Measurements from ENCODE around the gene ATXN1.
A peak's percentile ranks its signal among the peaks of the same experiment; 100 is the strongest.

Gene ATXN1

DNA sequence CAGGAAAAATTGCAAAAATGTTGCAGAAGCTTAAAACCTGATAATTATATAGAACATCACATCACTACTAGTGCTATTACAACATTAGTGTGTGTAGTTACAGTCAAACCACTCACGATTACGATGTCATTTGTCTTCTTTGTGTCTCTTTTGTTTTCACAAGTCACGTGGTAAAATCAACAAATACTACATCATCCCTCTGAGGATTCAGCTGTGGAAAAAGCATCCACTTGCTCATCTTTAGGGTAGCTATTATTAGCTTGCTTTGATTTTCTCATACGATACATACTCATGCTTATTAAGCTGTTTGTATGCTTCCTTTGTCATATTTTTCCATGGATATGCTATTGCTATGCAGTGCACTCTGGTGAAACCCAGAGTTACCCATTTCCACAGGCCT lies 22.2 kb upstream of the ATXN1 start:
- no peak for DNase-seq (ENCODE audit: low read depth in 3 of 3)

DNA sequence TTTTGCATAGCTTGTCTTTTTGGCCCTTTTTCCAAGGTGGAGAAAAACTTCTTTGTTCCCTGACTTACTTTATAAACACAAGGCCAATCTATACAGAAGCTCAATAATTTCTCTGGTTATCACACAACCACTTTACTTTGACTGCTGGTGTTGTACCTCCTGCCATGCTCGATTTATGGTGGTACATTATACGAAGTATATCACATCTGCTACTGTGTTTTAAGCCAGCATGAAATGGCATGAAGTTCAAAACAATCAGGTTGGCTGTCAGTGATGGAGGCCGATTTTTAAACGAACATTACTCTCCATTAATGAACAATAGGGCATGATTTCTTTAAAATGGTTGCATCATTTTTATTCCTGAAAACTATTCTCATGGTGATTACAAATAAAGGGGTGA lies 21.0 kb upstream of the ATXN1 start:
- no peak for DNase-seq (ENCODE audit: low read depth in 3 of 3)

DNA sequence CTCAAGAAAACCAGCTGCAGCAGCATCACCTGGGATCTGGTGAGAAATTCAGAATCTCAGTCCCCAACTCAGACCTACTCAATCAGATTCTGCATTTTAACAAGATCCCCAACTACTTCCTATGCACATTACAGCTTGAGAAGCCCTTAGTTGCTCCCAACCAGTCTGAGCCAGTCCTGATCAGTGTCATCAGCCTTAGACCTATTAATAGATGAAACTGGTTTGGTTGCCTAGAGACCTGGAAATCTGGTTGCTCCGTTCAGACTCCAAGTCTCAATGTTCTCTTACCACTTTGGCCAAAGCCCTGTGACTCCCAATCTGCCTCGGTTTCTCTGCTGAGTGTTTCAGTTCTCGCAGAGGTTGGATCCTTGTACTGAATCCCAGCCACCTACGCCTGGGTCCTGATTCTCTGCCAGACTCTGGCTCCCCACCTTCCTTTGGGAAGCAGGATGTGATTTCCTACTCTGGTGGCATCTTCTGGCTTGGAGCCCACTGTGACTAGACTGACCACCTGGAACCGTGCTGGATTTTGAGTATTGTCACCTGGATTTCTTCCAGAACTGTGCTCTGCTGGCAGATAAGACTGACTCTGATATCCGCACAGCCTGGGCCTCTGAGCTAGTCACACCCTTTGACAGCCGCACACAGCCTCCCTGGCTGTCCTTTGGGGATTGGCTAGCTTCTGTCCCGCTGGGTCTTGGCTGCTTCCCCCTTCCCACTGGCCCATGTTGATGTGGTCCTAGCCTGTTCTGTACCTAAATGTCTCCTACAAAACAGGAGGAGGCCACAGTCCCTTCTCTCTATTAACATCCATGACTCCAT lies 20.3 kb upstream of the ATXN1 start:
- no peak for DNase-seq (ENCODE audit: low read depth in 3 of 3)

DNA sequence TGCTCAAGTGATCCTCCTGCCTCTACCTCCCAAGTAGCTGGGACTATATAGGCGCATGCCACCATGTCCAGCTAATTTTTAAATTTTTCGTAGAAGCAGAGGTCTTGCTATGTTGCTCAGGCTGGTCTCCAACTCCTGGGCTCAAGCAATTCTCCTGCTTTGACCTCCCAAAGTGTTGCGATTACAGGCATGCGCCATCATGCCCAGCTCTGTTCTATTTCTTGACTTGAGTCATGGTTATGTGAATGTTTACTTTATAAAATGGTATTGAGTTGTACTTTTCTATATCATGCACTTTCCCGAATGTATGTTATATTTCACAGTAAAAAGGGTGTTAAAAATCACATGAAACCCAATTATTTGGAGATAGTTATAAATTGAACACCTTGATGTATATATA lies 17.3 kb upstream of the ATXN1 start:
- DNase-seq (ENCODE audit: low read depth in 3 of 3): no peak

DNA sequence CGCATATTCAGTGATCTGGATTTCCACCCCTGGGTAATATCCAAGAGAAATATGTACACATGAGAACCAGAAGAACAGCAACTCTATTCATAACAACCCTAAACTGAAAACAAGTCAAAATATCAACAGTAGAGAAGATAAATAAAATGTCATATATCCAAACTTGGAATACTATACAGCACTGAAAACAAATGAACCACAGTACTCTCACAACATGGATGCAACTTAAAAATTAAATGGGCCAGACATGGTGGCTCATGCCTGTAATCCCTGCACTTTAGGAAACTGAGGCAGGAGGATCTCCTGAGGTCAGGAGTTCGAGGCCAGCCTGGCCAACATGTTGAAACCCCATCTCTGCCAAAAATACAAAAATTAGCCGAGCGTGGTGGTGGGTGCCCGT lies 16.5 kb upstream of the ATXN1 start:
- no peak for DNase-seq (ENCODE audit: low read depth in 3 of 3)

DNA sequence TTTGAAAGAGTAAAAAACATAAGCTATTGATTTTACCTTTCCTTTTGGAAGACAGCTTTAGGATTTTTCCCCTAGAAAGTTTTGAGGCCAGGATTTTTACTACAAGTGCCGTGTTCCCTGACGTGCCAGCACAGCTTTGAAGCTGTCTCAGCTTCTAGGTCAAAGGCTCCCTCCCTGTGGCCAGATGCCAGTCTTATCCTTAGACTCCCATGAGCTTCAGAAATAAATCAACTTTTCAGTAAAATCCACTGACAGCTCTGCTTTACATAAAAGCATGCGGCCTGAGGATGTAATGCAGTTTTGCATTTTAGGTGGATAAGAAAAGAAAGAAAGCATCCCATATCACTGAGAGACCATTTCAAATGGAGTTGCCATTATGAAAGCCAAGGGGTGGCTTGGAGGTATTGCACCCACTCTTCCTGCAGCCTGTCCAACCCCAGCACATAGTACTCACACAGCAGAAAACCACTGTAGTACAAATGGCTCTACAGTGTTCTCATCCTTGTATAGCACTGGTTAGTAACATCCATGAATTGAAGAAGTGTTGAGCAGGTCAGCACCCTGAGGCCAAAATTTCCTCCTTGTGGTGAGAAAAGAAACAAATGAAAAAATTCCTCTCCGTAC lies 15.2 kb upstream of the ATXN1 start:
- DNase-seq (ENCODE audit: low read depth in 3 of 3): no peak

DNA sequence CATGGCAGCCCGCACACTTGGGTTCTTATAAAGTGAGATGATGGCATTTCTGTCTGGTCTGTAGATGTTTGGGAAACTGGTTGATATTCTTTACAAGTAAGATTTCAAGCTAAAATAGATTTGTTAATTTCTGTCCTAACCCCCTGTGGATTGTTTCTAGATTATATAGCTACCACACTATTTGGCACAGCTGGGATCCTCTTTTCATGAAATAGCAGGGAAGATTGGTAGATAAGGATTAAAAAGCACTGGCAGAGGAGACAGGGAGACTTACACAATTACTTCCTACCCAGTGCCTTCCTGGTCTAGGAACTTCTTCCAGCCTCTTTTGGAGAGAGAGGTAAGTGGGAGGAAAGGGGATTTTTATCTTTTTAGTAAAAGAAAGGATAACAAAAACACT lies 13.2 kb upstream of the ATXN1 start:
- no peak for DNase-seq (ENCODE audit: low read depth in 3 of 3)

DNA sequence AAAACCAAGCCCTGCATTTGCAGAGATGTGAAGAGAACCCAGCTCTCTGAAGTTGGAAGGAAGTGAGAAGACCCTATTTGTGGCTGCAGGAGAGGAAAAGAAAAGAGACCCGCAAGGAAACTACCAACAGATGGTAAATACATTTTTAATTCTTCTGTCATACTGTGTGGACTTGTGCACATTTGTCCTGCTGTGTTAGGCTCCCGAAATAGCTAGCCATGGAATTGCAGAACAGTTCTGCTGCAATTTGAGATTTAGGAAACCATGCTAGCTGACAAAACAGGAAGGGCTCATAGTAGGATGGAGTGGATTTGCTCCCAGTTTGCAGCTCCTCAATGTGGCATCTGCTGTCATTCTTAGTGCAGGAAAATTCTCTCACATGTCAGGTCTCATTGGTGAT lies 12.1 kb upstream of the ATXN1 start:
- no peak for DNase-seq (ENCODE audit: low read depth in 3 of 3)

DNA sequence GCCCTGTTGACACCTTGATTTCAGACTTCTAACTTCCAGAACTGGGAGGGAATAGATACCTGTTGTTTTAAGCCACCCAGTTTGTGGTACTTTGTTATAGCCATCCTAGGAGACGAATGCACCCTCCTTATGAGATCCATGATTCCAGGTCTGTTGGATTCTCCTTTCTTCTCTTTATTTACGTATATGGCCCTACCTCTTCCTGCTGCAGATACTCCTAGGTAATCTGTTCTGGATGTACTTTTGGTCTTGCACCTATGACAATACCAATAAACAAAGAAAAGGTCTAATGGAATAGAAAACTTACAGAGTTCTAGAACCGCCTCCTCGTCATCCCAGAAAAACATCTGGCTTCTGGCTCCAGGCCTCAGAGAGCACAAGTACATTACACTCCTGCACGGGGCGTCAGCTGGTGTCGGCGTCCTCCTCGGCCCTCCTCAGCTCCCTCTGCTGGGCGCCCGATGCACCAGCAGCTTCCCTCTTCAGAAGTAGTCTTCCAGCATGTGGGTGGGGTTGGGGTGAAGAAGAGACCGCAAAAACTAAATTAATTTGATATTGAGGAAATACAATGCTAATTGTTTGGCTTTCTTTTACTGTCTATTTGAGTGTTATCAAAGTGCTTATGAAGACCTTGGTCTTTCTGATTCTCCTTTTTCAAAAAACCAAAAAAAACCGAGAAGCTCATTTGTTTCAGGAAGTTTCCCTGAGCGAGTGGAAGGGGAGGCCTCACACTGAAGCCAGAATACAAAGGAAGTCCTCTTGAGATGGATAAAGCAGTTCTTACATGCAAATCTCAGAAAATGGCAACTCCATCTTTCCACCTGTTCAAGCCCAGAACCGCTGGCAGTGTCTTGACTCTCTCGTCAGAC lies 9.7 kb upstream of the ATXN1 start:
- DNase-seq (ENCODE audit: low read depth in 3 of 3): peak; percentile 55 to 64 (median 58)

DNA sequence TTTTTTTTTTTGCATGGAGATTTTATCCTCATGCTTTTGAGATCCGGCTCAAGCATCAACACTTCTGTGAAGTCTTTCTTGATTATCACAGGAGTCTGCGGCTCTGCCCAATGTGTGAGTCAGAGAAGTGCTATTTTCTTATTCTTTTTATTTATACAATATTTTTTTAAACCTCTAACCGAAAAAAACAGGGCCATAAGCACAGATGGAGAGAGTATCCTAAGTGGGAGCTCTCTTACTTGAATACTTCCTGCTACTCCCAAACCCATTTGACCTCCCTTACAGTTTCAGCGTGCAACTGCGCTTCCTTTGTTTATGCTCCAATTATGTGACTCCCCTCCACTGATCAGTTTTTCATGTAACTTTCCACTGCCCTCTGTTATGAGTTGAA lies 8.7 kb upstream of the ATXN1 start:
- DNase-seq (ENCODE audit: low read depth in 3 of 3): no peak

DNA sequence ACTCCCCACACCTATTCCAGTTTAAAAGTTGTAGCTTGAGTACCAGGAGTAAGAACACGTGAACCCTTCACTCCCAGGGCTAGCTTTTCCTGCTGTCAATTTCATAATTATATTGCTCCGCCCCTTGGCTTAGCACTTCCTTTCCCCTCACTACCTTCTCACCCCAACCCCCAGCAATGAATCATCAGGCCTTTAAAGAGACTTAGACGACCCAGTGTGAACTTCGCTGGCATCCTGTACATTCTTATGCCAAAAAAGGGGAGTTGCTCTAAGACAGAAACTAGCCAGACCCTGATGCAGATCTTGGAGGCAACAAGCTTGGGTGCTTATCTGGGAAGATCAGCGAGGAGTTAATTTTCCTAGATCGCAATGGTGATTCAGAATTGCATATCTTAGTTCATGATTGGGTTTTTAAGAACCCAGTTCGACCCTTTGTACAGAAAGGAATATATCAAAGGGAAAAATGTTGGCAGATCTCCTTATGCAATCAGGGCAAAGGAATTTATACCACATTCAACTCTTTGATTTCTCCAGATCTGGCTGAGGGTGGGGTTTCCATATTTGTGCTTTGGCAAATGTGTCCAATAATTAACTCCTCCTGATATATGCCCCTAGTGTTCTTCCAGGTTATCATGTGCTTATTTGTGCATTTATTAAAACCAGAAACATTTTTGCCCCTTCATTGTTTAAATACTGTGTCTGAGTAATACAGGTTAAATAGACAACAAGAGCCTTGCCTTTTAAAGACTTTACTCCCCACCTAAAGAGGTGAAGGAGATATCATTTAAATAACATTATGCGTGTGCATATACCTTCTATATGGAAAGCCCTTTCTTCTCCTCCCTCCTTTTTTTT lies 8.1 kb upstream of the ATXN1 start:
- DNase-seq (ENCODE audit: low read depth in 3 of 3): peak; percentile 22 to 65 (median 26)

DNA sequence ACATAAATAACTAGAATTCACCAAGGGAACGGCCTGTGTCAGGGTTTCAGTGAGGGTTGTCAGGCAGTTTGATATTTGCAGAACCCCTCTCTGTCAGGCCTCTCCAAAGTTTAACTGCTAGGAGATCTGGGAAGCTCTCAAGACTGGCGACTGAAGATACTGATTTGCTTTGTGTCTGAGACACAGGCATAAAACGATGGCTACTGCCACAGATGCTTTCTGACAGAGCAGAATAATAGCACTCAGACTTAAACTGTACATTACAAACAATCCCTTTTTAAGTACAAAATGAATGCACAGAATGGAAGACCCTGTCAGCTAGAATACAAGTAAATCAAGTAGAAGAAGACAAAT lies 7.2 kb upstream of the ATXN1 start:
- DNase-seq (ENCODE audit: low read depth in 3 of 3): no peak

DNA sequence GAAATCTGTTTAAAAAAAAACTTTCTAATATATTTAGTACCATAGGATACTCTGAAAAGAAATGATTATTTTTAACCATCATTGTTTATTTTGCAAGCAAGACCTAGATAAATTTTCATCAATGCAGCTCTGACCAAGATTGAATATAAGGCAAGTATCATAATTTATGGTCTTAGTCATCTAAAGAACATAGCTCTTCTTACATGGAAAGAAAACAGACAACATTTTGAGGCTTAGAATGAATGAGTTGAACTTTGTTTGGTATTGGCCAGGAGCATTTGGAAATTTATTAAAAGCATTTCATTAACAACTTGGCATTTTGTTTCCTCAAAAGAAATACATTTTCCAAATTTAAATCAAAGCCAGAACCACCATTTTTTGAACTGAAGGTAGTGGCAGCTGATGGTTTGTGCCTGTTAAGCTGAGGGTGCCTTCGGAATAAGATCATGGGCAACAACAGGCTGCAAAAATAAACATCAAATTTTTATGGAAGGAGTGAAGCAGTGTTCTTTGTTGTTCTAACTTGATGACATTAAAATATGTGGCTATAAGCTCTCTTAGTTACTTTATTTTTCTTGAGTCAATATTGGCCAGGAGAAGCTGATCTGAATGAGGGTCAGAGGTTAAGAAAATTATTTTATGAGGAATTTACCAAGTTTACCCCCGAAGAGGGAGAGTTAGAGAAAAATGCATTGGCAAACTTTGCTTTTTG lies 6.7 kb upstream of the ATXN1 start:
- DNase-seq (ENCODE audit: low read depth in 3 of 3): no peak

DNA sequence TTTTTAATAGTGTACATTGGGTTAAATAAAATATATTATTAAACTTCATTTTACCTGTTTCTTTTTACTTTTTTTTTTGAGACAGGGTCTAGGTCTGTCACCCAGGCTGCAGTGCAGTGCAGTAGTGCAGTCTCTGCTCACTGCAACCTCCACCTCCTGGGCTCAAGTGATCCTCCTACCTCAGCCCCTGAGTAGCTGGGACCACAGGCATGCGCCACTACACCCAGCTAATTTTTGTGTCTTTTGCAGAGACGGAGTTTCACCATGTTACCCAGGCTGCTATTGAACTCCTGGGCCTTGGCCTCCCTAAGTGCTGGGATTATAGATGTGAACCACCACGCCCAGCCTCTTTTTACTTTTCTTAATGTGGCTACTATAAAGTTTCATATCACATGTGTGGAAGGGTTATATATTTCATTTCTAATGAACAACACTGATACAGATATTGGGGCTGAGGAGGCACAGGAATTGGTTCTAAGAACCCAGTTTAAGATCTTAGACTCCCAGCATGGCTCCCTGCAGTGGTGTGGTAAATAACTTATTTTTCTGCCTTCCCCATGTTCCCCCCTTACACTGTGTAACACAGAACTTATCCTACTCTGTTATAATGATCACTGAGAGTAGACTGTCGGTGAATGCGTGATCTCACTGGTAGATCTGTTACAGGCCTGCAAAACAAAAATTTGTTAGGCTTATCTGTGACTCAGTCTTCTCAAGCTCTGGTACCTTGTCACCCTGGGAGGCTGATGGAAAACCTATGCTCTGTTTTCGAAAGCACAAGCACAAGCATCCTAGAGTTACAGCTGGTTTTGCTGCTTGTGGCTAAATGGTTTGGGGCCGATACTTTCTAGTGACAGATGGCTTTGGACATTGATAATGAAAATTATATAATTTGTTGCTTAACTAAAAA lies 5.8 kb upstream of the ATXN1 start:
- DNase-seq (ENCODE audit: low read depth in 3 of 3): no peak

DNA sequence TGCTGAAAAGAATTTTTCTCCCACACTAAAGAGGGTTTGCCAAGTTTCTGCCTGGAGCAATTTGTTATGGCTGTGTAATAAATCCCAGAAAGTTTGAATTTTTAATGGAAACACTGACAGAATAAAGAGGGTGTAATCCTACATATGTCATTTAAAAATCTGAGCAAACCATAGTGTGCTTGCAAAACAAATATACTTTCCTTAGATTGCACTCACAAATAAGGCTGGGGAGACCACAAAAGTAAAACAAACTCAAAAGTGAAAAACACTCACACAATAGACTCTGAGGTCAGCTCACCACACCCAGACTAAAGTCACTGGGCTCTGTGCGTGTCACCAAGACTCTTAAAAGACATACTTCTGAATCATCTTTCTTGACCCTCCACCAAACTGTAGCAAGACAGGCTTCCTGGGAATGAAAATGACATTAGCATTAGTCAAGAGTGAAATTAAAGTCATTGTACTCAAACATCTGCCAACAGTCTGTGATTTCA lies 4.8 kb upstream of the ATXN1 start:
- DNase-seq (ENCODE audit: low read depth in 3 of 3): peak in 1 of 3 donors; percentile 26

DNA sequence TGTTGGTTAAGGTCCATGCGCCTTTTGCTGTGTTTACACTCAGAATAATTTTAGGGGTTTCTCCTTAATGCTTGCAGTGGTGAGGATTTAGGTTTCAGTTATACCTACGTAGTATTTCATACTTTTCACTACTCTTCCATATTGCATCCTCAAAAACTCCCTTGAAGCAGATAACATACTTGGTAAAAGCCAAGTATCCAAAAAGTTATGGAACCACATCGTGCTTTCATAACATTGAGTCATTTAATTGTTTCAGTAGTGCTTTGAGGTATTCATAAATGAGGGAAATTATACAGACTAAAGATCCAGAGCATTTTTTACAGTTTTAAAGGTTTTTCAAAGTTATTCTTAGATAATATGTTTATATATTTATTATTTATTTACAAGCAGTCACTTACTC lies 4.0 kb upstream of the ATXN1 start:
- no peak for DNase-seq (ENCODE audit: low read depth in 3 of 3)

DNA sequence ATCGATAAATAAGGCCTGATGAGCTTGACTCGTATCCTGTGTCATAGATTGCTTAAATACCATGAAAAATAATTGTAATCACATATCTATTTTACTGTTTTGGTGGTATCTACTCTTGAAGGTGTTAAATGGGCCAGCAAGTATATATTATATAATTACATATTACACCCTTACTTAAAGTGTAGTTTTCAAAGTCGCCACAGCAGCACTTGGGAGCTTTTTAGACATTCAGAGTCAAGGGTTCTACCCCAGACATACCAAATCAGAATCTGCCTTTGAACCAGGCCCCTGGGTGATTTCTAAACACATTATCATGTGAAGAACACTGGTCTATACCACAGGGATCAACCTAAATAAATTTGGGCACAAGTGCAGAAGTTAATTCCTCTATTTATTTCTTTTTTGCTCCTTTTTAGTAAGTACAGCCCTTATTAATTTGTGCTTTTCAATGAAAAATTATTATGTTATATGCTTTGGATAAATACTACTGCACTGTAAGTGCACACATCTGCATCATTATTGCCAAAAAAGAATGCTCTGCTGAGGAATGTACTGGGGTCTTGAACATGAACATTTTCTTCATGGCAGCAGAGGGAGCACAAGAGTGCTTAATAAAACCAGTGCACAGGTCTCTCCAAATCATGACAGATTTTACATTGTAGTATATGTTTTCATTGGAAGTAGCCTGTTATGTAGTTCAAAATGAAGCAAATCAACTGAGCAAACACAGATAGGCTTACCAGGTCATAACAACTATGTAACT lies 3.1 kb upstream of the ATXN1 start:
- DNase-seq (ENCODE audit: low read depth in 3 of 3): no peak

DNA sequence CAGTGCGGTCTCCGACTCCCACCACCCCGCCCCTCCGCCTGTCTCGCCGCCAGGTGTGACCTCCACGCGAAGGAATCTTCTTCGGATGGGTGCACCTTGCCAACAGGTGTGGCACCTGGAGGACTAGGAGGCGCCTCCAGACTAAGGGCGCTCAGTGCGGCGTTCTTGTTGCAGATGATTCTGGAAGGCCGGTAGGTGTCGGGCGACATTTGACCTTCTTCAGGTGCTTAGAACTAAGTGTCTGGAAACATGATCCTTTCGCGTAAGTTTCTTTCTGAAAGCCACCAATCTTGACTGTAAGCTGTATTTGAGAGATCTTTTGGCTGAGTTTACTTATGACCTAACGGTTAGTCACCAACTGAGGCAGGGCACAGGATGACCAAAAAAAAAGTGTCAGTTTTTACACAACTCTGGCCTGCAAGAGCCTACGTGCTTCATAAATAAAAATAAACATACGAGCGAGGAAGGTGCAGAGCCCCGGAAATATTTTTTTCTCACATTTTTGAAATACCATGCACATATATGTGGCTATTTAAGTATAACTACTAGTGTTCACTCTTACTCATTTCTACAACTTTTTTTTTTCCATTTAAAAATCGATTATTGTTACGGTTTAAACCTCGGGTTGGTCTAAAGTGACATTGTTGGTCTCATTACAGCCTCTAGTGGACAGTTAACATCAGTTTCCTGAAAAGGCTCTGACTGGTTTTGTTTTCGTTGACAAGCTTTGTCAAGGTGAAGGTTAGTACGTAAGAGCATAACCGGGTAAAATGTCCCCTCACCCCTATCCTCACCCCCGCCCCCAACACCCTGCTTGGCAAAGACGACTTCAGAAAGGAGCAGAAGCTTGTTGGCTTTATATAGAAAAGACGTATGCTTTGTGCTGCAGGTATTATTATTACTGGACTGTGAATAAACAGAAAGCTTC lies 1.6 kb upstream of the ATXN1 start:
- DNase-seq (ENCODE audit: low read depth in 3 of 3): peak in 2 of 3 donors; percentile 23 to 30

All from stimulated activated CD4-positive, alpha-beta T cell treated with anti-CD3 and anti-CD28 coated beads, TNF-alpha, amount 100 ng/mL, for 48 hours (primary cell).